Right forelimb (tissue), 1 donor: ENCODE data around the gene CHSY3.

ENCODE experiments used
- DNase-seq: peaks from one replicate; pipeline ENCODE4 v3.0.0-alpha.2; 2018

CHSY3 gene

GRCh38 chr5:130102960-130103359 is 198.7 kb downstream of the CHSY3 start:
- DNase-seq = no peak

GRCh38 chr5:130104895-130105688 is 200.8 kb downstream of the CHSY3 start:
- DNase-seq = no peak

GRCh38 chr5:130106480-130106879 is 202.2 kb downstream of the CHSY3 start:
- no peak for DNase-seq

- DNase-seq = no peak
These were observed 204.9 kb downstream of the CHSY3 start for GRCh38 chr5:130109152-130109551.

GRCh38 chr5:130110328-130110727 is 206.1 kb downstream of the CHSY3 start:
- DNase-seq = no peak

- no peak for DNase-seq
These were observed 207.5 kb downstream of the CHSY3 start for GRCh38 chr5:130111746-130112145.

GRCh38 chr5:130112246-130112645 is 208.0 kb downstream of the CHSY3 start:
- no peak for DNase-seq

GRCh38 chr5:130115686-130116085 is 211.4 kb downstream of the CHSY3 start:
- no peak for DNase-seq

GRCh38 chr5:130116462-130116861 is 212.2 kb downstream of the CHSY3 start:
- DNase-seq = no peak

GRCh38 chr5:130116972-130117371 is 212.7 kb downstream of the CHSY3 start:
- no peak for DNase-seq

- no peak for DNase-seq
These were observed 222.5 kb downstream of the CHSY3 start for GRCh38 chr5:130126746-130127145.

GRCh38 chr5:130135506-130135905 is 231.2 kb downstream of the CHSY3 start:
- no peak for DNase-seq

- DNase-seq = no peak
These were observed 232.0 kb downstream of the CHSY3 start for GRCh38 chr5:130136300-130136699.

- DNase-seq = no peak
These were observed 233.4 kb downstream of the CHSY3 start for GRCh38 chr5:130137681-130138080.

- no peak for DNase-seq
These were observed 234.3 kb downstream of the CHSY3 start for GRCh38 chr5:130138406-130139045.

- DNase-seq = no peak
These were observed 237.5 kb downstream of the CHSY3 start for GRCh38 chr5:130141659-130142320.

GRCh38 chr5:130151239-130151638 is 247.0 kb downstream of the CHSY3 start:
- no peak for DNase-seq

- no peak for DNase-seq
These were observed 251.2 kb downstream of the CHSY3 start for GRCh38 chr5:130155345-130156011.

- no peak for DNase-seq
These were observed 253.8 kb downstream of the CHSY3 start for GRCh38 chr5:130158036-130158435.

- no peak for DNase-seq
These were observed 255.7 kb downstream of the CHSY3 start for GRCh38 chr5:130159968-130160367.

- no peak for DNase-seq
These were observed 260.7 kb downstream of the CHSY3 start for GRCh38 chr5:130164966-130165365.

GRCh38 chr5:130166839-130167490 is 262.7 kb downstream of the CHSY3 start:
- no peak for DNase-seq

- DNase-seq = no peak
These were observed 263.9 kb downstream of the CHSY3 start for GRCh38 chr5:130168211-130168610.
